ENCODE results near the gene PAXX.

- no peak for TF ChIP-seq CTCF (IDR thresholded peaks at IDR 0.05; ENCODE audit: insufficient read depth, low read length)
- no peak for TF ChIP-seq POLR2AphosphoS5 (IDR thresholded peaks at IDR 0.05; ENCODE audit: low read depth)
Measured at GRCh38 chr9:136981588-136982231, 10.5 kb upstream of the PAXX start.

All from HL-60 (cell line).